HL-60 (cell line): ENCODE data around the gene DYNC1LI1.

Experiments used
- GABPA ChIP-seq: IDR thresholded peaks from 2 replicates; pipeline ENCODE4 v1.6.1; 2012; ENCODE audit warnings: low read depth
- TF ChIP-seq, protein P1 (sequence below): IDR thresholded peaks from one replicate; pipeline ENCODE4 v1.5.1; 2011; ENCODE audit warnings: low read length, control low read depth, inconsistent platforms; ENCODE audit not compliant: insufficient read depth
- TF ChIP-seq, protein P2 (sequence below): IDR thresholded peaks from 2 replicates; pipeline ENCODE4 v1.6.1; 2012; ENCODE audit warnings: low read depth; ENCODE audit not compliant: insufficient replicate concordance

DNA sequence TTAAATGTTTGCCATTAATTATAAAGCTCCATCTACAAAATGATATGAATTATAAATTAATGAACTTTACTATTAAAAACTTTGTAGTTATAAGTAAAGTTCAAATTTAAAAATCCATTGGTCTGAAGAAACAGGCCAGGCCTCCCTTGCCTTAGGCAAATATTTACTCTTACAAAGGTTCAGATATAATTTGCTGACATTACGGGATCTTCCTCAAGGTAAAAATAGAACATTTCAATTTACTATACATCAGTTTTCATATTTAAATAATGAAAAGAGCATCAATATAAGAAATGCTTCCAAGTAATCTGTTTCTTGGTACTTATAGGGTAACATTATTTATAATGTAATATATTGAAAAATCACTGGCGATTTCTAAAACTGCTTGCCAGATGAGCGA, 71.7 kb downstream of the DYNC1LI1 start:
- TF ChIP-seq, protein P1, sequence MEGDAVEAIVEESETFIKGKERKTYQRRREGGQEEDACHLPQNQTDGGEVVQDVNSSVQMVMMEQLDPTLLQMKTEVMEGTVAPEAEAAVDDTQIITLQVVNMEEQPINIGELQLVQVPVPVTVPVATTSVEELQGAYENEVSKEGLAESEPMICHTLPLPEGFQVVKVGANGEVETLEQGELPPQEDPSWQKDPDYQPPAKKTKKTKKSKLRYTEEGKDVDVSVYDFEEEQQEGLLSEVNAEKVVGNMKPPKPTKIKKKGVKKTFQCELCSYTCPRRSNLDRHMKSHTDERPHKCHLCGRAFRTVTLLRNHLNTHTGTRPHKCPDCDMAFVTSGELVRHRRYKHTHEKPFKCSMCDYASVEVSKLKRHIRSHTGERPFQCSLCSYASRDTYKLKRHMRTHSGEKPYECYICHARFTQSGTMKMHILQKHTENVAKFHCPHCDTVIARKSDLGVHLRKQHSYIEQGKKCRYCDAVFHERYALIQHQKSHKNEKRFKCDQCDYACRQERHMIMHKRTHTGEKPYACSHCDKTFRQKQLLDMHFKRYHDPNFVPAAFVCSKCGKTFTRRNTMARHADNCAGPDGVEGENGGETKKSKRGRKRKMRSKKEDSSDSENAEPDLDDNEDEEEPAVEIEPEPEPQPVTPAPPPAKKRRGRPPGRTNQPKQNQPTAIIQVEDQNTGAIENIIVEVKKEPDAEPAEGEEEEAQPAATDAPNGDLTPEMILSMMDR, result no peak
- TF ChIP-seq GABPA, result no peak
- TF ChIP-seq, protein P2, sequence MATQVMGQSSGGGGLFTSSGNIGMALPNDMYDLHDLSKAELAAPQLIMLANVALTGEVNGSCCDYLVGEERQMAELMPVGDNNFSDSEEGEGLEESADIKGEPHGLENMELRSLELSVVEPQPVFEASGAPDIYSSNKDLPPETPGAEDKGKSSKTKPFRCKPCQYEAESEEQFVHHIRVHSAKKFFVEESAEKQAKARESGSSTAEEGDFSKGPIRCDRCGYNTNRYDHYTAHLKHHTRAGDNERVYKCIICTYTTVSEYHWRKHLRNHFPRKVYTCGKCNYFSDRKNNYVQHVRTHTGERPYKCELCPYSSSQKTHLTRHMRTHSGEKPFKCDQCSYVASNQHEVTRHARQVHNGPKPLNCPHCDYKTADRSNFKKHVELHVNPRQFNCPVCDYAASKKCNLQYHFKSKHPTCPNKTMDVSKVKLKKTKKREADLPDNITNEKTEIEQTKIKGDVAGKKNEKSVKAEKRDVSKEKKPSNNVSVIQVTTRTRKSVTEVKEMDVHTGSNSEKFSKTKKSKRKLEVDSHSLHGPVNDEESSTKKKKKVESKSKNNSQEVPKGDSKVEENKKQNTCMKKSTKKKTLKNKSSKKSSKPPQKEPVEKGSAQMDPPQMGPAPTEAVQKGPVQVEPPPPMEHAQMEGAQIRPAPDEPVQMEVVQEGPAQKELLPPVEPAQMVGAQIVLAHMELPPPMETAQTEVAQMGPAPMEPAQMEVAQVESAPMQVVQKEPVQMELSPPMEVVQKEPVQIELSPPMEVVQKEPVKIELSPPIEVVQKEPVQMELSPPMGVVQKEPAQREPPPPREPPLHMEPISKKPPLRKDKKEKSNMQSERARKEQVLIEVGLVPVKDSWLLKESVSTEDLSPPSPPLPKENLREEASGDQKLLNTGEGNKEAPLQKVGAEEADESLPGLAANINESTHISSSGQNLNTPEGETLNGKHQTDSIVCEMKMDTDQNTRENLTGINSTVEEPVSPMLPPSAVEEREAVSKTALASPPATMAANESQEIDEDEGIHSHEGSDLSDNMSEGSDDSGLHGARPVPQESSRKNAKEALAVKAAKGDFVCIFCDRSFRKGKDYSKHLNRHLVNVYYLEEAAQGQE, result no peak
